GM12892 (cell line): ENCODE measurements around the gene HOXB13.

Source experiments
- DNase-seq: peaks from one replicate; pipeline ENCODE4 v3.0.0; 2011; ENCODE audit not compliant: insufficient read length
- FAIRE-seq: peaks from 2 replicates; lab custom pipeline; 2011; peaks lifted over from hg19 to GRCh38; lab: Jason Lieb, UNC
- POLR2A ChIP-seq: IDR thresholded peaks from 2 replicates; pipeline ENCODE4 v1.6.1; 2011; ENCODE audit warnings: low read depth, low read length, control low read depth
- POLR2AphosphoS5 ChIP-seq: IDR thresholded peaks from 2 replicates; pipeline ENCODE4 v1.6.1; 2011; ENCODE audit warnings: low read depth, low read length, control low read depth
- TAF1 ChIP-seq: IDR thresholded peaks from 2 replicates; pipeline ENCODE4 v1.6.1; 2011; ENCODE audit warnings: low read depth, mild to moderate bottlenecking, control low read depth, low read length, borderline replicate concordance

The HOXB13 gene

DNA sequence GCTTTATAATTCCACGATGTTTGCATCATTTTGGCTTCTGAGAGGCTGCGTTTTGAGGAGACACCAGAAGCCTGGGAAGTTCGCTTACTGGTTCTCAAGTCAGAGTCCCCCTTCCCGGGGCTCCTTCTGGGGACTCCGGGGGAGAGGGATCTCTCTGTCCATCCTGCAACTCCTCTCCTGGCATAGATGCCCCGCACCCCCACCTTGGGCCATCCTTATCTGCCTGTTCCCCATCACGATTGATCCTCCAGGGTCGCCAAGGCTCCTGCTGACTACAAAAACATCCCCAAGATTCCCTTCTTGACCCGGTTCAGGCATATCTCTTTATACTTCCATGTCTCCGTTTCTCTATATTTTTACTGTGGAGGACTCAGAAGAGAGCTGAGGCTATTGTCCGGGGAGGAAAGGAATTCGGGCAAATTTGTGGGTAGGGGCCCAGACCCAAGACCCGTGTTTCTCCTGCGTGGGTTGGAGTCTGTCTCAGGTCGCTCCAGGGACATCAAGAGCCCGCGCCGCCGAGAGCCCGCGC, 18.4 kb upstream of the HOXB13 start:
- no peak for TF ChIP-seq POLR2A
- TF ChIP-seq TAF1, result no peak
- TF ChIP-seq POLR2AphosphoS5, result no peak
- no peak for DNase-seq
- no peak for FAIRE-seq

DNA sequence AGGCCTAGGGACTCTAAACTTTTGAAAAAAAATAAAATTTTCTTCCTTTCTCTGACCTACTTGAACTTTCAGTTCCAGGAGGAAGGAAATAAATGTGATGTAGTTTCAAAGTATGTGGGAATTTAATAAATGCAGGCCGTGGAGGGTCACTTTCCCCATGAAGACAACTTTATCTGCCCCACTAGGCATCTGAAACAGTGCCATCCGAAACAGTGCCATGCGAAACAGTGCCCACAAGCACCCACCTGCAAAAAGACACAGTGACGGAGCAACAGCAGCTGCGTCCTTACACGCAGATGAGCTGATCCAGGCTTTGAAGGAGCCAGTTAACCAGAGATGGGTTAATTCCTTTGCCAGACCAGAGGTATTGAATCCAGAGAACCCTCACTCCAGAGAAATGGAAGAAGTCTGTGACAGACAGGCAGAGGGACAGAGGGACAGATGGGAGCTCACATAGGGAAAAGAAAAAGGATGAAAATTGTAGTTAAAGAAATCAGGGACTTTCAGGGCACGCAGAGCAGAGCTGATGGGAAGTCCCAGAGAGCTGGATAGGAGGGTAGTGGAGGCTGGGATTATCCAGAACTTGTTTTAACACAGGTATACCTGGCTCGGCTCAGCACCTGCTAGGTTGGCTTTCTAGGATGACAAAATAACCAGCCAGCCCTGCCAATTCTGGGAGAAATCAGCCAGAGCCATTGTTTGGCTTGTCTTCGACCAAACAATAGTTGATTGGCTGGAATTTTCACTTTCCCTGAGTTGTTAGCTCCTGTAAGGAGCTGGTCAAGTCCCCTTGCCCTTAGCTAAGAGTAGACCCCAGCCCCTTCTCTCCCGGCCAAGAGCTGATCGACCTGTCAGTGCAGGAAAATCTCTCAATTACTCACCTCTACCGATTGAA, 17.1 kb upstream of the HOXB13 start:
- no peak for TF ChIP-seq POLR2AphosphoS5
- TF ChIP-seq POLR2A, result no peak
- TF ChIP-seq TAF1, result no peak
- FAIRE-seq, result no peak
- DNase-seq, result no peak

DNA sequence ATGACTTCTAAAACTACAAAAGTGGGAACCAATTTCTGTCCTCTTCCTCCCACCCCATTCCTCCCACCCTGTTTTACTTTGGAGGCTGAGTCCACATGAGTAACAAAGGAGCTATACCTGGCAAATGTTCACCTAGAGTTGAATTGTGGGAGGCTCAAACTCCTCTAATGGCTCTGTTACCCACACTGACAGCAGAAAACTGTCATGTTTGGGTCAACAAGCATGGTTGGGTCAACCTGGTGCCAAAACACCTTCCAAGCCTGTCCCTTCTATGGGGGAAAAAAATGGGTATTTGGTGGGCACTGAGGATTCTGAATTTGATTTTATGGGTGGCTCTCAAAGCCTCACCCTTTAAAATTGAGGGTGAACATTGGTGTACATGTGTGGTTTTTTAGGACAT, 12.0 kb upstream of the HOXB13 start:
- FAIRE-seq (no peak), DNase-seq (no peak)
- TF ChIP-seq POLR2AphosphoS5 (no peak), POLR2A (no peak), TAF1 (no peak)

DNA sequence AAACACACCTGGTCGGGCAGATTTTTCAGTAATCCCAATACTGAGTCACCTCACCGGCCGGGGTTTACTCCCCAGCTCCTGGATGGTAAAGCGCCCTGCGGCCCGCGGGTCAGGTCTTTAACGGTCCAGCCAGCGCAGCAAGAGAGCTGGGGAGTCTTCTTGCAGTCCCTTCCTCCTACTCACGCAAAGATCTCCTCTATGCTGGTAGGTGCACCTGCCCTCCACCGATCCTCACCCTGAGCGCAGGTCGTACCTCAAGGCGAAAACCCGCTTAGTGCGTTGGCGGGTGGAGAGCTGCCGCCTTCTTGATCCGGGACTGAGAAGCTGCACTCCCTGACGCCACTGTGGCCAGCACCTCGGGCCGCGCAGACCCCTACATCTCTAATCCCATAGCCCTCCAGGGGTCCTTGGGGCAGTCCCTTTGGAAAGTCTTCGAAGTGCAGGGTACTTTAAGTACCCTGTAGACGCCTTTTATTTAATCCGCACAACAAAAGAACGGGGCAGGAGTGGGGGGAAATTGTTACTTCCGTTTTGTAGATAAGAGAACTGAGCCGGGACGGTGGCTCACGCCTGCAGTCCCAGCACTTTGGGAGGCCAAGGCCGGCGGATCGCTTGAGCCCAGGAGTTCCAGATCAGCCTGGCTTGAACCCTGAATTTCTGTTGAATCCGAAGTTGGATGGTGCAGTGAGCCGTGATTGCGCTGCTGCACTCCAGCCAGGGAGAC, 10.4 kb upstream of the HOXB13 start:
- TF ChIP-seq POLR2A (no peak), POLR2AphosphoS5 (no peak), TAF1 (no peak)
- no peak for DNase-seq
- FAIRE-seq, result no peak

DNA sequence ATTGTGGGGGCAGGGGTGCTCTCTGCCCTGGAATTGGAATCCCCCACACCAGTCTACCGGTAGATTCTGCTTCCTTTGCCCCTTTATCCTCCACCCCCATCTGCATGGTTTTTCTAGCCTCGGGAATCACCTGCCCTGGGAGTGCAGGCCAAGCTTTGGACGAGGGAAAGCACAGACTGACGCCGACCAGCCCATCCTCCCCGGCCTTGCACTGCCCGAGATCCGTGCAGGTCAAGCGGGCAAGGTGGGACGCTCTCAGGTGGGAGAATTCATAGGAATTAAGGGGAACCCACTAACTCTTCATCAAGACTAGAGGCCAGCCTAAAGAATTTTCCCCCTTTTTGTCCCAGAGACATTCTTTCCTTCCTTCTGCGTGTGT, 9.9 kb upstream of the HOXB13 start:
- FAIRE-seq (no peak), DNase-seq (no peak)
- TF ChIP-seq POLR2A, result no peak
- TF ChIP-seq POLR2AphosphoS5, result no peak
- TF ChIP-seq TAF1, result no peak

DNA sequence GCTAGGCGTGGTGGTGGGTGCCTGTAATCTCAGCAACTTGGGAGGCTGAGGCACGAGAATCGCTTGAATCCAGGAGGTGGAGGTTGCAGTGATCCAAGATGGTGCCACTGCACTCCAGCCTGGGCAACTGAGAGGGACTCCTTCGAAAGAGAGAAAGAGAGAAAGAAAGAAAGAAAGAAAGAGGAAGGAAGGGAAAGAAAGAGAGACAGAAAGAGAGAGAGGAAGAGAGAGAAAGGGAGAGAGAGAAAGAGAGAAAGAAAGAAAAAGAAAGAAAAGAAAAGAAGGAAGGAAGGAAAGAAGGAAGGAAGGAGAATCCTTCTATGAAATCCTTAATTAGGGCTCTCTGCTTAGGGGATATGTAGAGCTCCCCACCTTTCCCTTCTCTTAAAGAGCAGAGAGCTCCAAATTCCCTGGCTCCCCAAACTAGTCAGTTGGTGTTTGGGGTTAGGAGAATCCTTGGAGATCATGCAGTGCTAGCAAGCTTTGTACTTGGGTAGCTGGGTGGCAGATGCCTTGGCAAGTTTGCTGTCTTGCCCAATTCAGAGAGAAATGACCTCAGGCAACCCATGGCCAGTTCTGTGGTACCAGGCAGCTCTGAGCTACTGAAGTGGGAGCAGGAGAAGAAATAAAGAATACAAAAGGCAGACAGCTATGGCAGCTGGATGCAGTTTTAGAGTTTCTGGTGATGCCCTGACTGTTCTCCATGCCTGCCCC, 8.9 kb upstream of the HOXB13 start:
- FAIRE-seq (no peak), DNase-seq (no peak)
- TF ChIP-seq POLR2AphosphoS5, result no peak
- no peak for TF ChIP-seq TAF1
- no peak for TF ChIP-seq POLR2A

DNA sequence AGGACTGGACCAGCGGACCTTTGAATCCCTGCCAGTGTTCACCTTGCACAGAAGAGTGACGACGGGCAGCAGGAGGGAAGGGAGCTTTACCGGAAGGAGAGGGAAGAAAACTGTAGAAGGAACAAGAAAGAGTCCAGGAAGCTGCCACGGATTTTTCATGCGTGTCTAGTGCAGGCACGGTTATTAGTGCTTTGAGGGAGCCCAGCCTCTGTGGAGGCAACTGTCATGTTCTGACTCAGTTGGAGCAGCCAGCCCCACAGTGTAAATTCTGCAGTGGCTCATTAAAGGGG, 6.5 kb upstream of the HOXB13 start:
- FAIRE-seq (no peak), DNase-seq (no peak)
- TF ChIP-seq POLR2A, result no peak
- no peak for TF ChIP-seq POLR2AphosphoS5
- no peak for TF ChIP-seq TAF1

DNA sequence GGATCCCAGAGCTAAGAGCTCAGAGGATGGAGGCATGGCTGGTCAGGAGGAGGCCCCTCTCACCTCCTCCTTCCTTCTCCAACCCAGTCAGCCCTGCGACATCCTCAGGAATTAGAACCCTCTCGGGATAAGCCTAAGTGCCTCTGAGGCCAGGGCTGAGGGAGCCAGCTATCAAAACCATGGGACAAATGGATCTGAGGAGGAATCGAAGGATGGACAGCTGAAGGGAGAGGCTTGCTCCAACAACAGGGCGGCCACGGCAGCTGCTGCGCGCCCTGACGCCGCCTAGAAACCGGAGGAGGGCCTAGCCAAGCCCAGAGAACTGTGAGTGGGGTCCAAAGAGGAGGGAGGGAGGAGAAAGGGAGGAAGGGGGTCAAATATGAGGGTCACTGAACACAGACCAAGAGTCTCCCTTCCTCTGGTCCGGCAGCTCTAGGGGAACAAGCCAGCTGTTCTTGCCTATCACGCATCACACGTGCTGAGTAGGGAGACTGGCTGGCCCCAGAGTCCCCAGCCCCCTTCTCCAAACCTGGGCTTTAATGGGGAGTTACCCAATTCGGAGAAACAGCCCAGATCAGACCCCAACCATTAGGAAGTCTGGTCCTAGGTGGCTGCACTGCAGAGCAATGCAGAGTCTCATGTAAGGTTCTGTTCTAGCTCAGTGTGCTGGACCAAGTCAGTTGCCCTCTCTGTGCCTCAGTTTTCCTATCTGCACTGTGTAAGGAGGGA, 5.9 kb upstream of the HOXB13 start:
- FAIRE-seq, result no peak
- no peak for DNase-seq
- TF ChIP-seq TAF1, result no peak
- no peak for TF ChIP-seq POLR2AphosphoS5
- no peak for TF ChIP-seq POLR2A

DNA sequence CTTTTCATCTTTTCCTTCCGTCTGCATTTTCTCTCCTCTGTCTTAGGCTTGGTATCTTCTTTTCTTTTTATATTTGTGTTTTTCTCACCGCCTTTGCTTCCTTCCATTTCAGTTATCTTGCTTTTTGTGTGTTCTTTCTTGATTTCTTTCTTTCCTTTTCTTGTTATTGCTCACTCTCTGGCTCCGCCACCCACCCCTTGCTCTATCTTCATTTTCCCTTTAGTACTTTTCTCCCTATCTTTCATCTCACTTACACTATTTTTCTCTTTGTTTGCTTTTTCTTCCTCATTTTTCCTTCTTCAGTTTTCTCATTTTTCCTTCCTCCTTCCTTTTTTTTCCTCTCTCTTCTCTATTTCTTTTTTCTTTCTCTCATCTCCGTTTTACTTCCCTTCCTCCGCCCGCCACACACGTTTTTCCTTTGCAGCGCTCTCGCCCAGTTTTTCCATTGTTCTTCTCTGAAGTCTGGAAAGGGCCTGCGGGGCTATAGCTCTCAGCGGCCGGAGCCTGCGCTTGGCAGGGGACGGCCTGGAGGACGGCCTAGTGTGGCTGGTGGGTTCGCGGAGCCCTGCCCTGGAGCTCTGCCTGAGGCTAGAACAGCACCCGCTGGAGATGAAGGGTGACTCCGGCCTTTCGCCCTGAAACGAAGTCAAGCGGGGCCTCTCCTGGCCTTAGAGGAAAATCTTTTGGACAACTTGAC, 5.2 kb upstream of the HOXB13 start:
- no peak for DNase-seq
- TF ChIP-seq POLR2A, result no peak
- TF ChIP-seq POLR2AphosphoS5, result no peak
- TF ChIP-seq TAF1, result no peak
- FAIRE-seq, result no peak

DNA sequence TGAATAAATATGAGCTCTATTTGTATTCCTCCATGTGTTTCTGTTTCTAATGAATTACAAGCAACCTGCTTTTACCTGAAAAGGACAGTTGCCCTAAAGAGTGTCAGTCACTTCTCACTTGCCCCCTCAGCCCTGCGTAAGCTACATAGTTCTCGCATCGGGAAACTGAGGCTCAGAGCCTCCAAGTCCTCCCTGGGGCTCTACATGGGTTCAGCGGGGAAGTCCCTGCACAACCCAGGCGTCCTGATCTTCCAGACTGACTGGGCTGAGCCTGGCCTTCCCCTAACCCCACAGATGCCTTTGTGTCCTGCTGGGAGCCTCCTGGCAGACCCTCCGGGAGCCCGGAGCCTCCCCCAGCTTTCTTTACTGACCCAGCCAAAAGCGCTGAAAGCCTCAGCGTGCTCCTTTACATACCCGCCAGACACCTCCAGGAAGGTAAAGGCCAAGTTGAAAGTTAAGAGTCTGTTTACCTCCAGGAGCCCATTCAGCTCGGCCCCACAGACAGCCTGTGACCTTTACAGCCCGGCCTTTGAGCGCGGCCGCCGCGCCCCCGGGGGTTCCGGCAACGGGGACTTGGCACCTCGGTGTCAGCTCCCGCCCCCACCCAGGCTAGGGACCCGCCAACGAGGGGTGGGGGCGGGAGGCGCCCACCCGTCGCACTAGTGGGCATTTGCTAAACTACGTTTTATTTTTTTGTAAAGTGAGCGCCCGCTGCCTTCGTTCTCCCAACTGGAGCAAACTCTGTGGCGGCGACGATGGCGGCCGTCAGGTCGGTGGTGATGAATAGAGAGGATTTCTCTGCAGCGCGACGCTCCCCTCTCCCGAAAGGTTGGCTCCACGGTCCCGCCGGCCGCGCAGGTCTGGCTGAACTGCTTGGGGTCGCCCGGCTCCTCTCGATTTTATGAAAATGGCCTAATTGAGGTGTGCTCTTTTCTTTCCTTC, 4.4 kb upstream of the HOXB13 start:
- DNase-seq (no peak), FAIRE-seq (no peak)
- TF ChIP-seq POLR2AphosphoS5 (no peak), TAF1 (no peak), POLR2A (no peak)

DNA sequence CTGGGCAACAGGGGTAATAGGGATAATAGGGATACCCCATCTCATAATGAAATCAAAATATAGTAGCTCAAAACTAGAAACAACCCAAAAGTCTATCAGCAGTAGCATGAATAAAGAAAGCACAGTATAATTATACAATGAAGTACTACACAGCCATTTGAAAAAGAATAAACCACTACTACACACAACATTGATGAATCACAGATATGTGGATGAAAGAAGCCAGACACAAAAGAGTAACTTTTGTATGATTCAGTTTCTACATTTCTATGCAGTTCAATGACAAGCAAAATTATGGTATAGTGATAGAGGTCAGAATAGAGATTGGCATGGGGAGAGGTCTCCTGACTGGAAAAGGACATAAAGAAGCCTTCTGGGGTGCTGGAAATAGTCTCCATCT, 2.8 kb upstream of the HOXB13 start:
- TF ChIP-seq POLR2A (no peak), TAF1 (no peak), POLR2AphosphoS5 (no peak)
- FAIRE-seq, result no peak
- DNase-seq, result no peak
